Smooth muscle cell (in vitro differentiated cells): ENCODE results near the gene PTPN20. TPM values are rescaled to one million over a fixed set of nuclear protein-coding genes. Genes with fewer than 3 reads are reported as not detected.

ENCODE experiments used
- DNase-seq: peaks from one replicate; lab custom pipeline; 2025; ENCODE audit not compliant: unreplicated experiment; lab: John Stamatoyannopoulos, UW
- H2AFZ ChIP-seq: fragments of 200-600 bp; sonication (generic); 2 replicates; pipeline ENCODE4 v1.6.0; 2016; ENCODE audit warnings: antibody characterized with exemption, low read depth, mild to moderate bottlenecking
- H3F3A ChIP-seq: fragments of 200-600 bp; sonication (generic); 2 replicates; pipeline ENCODE4 v1.6.0; 2017; ENCODE audit warnings: antibody characterized with exemption, low read depth
- H3K27ac ChIP-seq: fragments of 200-600 bp; sonication (generic); 2 replicates; pipeline ENCODE4 v1.5.1; 2016; ENCODE audit warnings: low read depth, mild to moderate bottlenecking
- H3K27me3 ChIP-seq: fragments of 200-600 bp; sonication (generic); 2 replicates; pipeline ENCODE4 v1.6.1; 2016; ENCODE audit warnings: low read depth, mild to moderate bottlenecking
- H3K36me3 ChIP-seq: fragments of 200-600 bp; sonication (generic); 2 replicates; pipeline ENCODE4 v1.5.1; 2016; ENCODE audit warnings: low read depth
- H3K4me1 ChIP-seq: fragments of 200-600 bp; sonication (generic); 2 replicates; pipeline ENCODE4 v1.5.1; 2016; ENCODE audit warnings: low read depth
- H3K4me2 ChIP-seq: fragments of 200-600 bp; sonication (generic); 2 replicates; pipeline ENCODE4 v1.6.0; 2016; ENCODE audit warnings: mild to moderate bottlenecking
- H3K4me3 ChIP-seq: fragments of 200-600 bp; sonication (generic); 2 replicates; pipeline ENCODE4 v1.5.1; 2016; ENCODE audit warnings: mild to moderate bottlenecking
- H3K79me2 ChIP-seq: fragments of 200-600 bp; sonication (generic); 2 replicates; pipeline ENCODE4 v1.6.0; 2016; ENCODE audit warnings: low read depth, mild to moderate bottlenecking
- H3K9ac ChIP-seq: fragments of 200-600 bp; sonication (generic); 2 replicates; pipeline ENCODE4 v1.6.0; 2016; ENCODE audit warnings: low read depth
- H3K9me3 ChIP-seq: fragments of 200-600 bp; sonication (generic); replicated peaks from 2 replicates; pipeline ENCODE4 v1.5.1; 2016; ENCODE audit warnings: low read depth
- H4K20me1 ChIP-seq: fragments of 200-600 bp; sonication (generic); 2 replicates; pipeline ENCODE4 v1.6.0; 2016; ENCODE audit warnings: low read depth
- whole genome bisulfite sequencing: methylation state at CpG from one replicate; pipeline ENCODE4 v1.1.7; 2016; ENCODE audit warnings: low lambda C conversion rate; 5-methylcytosine and 5-hydroxymethylcytosine counted together
- polyA plus RNA-seq: library from polyadenylated mRNA; unstranded; fragments of >200 nt; fragmentation: Nextera tagmentation; extraction: Ambion mirVana; gene quantifications from 2 replicates; pipeline ENCODE4 v1.2.1, GENCODE V29; 2016
- total RNA-seq: library from RNA; depleted of rRNA; stranded (reverse); fragments of >200 nt; gene quantifications from 2 replicates; pipeline ENCODE4 v1.2.3, GENCODE V29; 2014
- TF ChIP-seq, protein P1 (sequence below): fragments of 200-600 bp; sonication (generic); IDR thresholded peaks from 2 replicates; pipeline ENCODE4 v1.5.1; 2017; ENCODE audit warnings: borderline replicate concordance, mild to moderate bottlenecking, antibody characterized with exemption; ENCODE audit not compliant: insufficient read depth, poor library complexity, severe bottlenecking

The PTPN20 gene
- total and polyA plus RNA-seq, 2 experiments from 2014 or later: not detected

DNA sequence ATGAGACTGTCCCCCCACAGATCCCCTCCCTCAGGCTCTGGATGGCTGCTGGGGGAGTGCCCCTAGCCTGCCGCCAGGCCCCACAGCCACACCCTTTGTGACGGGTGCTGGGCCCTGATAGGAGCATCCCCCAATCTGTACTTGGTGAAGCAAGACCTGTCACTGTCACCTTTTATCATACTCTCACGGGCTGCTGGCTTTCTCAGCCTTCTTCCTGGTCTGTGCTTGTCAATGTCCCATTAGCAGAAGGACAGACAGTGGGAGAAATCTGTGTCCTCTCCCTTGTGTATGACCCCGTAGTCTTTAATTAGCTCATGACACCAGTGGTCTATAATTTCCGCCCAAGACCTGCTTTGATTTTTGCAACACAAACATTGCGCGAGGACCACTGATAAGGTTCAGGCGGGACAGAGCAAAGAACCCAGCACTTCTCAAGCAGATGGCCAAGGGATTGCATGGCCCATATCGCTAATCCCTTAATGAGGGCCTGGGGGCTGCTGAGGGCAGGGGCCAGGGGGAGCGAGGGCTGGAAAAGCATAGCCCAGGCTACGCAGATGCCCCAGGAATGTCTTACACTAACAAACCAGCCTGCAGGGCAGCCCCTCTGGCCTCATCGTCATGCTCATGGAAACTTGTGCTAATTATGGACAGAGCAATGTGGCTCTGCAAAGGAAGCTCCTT is 127.8 kb downstream of the PTPN20 start:
- Histone ChIP-seq H3K27me3 (no peaks in the 10 kb centered on the region), H3K79me2 (no peaks in the 10 kb centered on the region), H3K27ac (peak overlapping the region; percentile 58), H3K9me3 (no peaks in the 10 kb centered on the region), H3K4me3 (no peak overlapping the region), H3K4me2 (peak overlapping the region; percentile 22), H3K9ac (no peak overlapping the region), H3F3A (no peaks in the 10 kb centered on the region), H2AFZ (no peak overlapping the region), H4K20me1 (no peaks in the 10 kb centered on the region), H3K4me1 (peaks cover 3% of the 10 kb centered on the region), H3K36me3 (no peaks in the 10 kb centered on the region)
- TF ChIP-seq, protein P1, sequence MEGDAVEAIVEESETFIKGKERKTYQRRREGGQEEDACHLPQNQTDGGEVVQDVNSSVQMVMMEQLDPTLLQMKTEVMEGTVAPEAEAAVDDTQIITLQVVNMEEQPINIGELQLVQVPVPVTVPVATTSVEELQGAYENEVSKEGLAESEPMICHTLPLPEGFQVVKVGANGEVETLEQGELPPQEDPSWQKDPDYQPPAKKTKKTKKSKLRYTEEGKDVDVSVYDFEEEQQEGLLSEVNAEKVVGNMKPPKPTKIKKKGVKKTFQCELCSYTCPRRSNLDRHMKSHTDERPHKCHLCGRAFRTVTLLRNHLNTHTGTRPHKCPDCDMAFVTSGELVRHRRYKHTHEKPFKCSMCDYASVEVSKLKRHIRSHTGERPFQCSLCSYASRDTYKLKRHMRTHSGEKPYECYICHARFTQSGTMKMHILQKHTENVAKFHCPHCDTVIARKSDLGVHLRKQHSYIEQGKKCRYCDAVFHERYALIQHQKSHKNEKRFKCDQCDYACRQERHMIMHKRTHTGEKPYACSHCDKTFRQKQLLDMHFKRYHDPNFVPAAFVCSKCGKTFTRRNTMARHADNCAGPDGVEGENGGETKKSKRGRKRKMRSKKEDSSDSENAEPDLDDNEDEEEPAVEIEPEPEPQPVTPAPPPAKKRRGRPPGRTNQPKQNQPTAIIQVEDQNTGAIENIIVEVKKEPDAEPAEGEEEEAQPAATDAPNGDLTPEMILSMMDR: no peak
- DNase-seq: peak; percentile 35
- 10% methylated on average over 12 of the region's 12 CpGs for WGBS

DNA sequence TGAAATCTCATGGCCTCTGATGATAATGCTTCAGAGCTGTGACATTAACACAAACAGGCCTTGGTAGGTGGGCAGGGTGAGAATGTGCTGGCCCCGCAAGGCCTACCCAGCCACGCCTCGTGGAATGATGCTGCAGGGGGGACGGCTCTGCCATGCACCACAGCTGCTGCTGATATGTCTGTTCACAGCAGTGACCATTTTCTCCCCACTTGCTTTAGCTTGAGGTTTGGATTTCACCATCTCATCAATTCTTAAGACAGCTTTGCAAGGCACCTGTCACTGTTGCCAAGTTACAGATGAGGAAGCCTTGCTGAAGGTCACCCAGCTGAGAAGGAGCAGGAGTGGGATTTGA is 128.3 kb downstream of the PTPN20 start:
- WGBS: 14% methylated on average over 4 of the region's 4 CpGs
- H3F3A ChIP-seq: no peaks in the 10 kb centered on the region
- no peak overlapping the region for H3K27ac ChIP-seq
- TF ChIP-seq, protein P1: no peak
- no peaks in the 10 kb centered on the region for H4K20me1 ChIP-seq
- H3K9ac ChIP-seq: no peak overlapping the region
- H3K27me3 ChIP-seq: no peaks in the 10 kb centered on the region
- H3K79me2 ChIP-seq: no peaks in the 10 kb centered on the region
- no peaks in the 10 kb centered on the region for H3K9me3 ChIP-seq
- no peak overlapping the region for H3K4me3 ChIP-seq
- no peak overlapping the region for H2AFZ ChIP-seq
- DNase-seq: no peak
- H3K4me1 ChIP-seq: peaks cover 3% of the 10 kb centered on the region
- H3K36me3 ChIP-seq: no peaks in the 10 kb centered on the region
- peak overlapping the region; percentile 17 for H3K4me2 ChIP-seq

DNA sequence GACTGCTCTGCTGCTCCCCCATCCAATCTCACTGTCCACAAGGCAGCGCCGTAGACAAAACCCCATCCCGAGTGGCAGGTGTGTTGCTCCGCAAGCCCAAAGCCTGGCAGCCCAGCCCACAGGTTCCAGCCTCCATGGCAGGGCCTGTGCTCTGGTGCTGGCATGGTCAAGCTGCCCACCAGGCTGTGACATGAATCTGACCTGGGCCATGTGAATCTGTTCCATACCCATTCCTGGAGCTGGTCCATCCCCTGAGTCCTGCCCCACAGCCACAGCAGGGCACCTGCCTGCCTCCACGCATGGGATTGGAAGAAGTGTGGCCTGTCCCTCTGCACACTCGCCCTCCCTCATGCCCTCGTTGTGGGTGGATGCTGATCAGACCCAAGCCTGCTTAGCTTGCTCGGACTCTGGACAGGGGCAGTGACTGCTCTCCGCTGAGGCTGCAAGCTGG is 128.8 kb downstream of the PTPN20 start:
- TF ChIP-seq, protein P1: no peak
- no peak overlapping the region for H3K9ac ChIP-seq
- H2AFZ ChIP-seq: no peak overlapping the region
- H4K20me1 ChIP-seq: no peaks in the 10 kb centered on the region
- no peaks in the 10 kb centered on the region for H3F3A ChIP-seq
- no peaks in the 10 kb centered on the region for H3K79me2 ChIP-seq
- H3K36me3 ChIP-seq: no peaks in the 10 kb centered on the region
- no peaks in the 10 kb centered on the region for H3K27me3 ChIP-seq
- no peak overlapping the region for H3K27ac ChIP-seq
- 88% methylated on average over 9 of the region's 9 CpGs for WGBS
- no peaks in the 10 kb centered on the region for H3K9me3 ChIP-seq
- H3K4me1 ChIP-seq: peaks cover 3% of the 10 kb centered on the region
- DNase-seq: no peak
- H3K4me2 ChIP-seq: peak overlapping the region; percentile 17
- H3K4me3 ChIP-seq: no peak overlapping the region

DNA sequence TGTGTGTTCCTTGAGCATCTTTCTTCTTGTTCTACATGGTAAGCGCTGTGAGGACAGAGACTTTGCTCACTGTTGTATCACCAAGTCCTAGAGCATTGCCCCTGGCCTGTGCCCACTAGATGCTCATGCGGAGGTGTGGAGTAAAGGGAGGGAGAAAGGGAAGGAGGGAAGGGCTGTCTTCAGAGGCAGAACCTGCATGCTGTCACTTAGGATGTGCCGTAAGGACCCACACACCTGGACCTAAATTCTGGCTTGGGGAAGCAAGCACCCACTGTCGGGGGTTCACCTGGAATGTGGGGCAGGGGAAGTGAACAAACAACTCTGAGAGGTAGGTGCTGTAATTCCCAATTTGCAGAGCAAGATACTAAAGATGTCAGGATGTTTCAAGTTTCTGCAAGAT is 129.5 kb downstream of the PTPN20 start:
- no peak for DNase-seq
- H2AFZ ChIP-seq: no peak overlapping the region
- H3K9me3 ChIP-seq: no peaks in the 10 kb centered on the region
- H3K4me1 ChIP-seq: peaks cover 3% of the 10 kb centered on the region
- TF ChIP-seq, protein P1: no peak
- no peaks in the 10 kb centered on the region for H3K27me3 ChIP-seq
- no peaks in the 10 kb centered on the region for H3K79me2 ChIP-seq
- WGBS: 90% methylated on average over 4 of the region's 4 CpGs
- H4K20me1 ChIP-seq: no peaks in the 10 kb centered on the region
- H3K36me3 ChIP-seq: no peaks in the 10 kb centered on the region
- no peak overlapping the region for H3K27ac ChIP-seq
- H3K4me3 ChIP-seq: no peak overlapping the region
- H3F3A ChIP-seq: no peaks in the 10 kb centered on the region
- no peak overlapping the region for H3K4me2 ChIP-seq
- H3K9ac ChIP-seq: no peak overlapping the region
